SK-N-SH (cell line): ENCODE results near the gene PLEKHG3. TPM values are rescaled to one million over a fixed set of nuclear protein-coding genes. Genes with fewer than 3 reads are reported as not detected.

ENCODE experiments used
- CTCF ChIA-PET: fragments of 300-600, 350-600 bp; formaldehyde crosslinking; extraction: SDS; loops from one replicate; lab custom pipeline; 2021; lab: Yijun Ruan, JAX
- POLR2A ChIA-PET: fragments of 350-600 bp; sonication (Branson Sonifier 250); formaldehyde crosslinking; extraction: SDS; loops from one replicate; lab custom pipeline; 2020; ENCODE audit warnings: antibody characterized with exemption, inconsistent platforms; lab: Yijun Ruan, JAX
- DNase-seq: peaks from one replicate; pipeline ENCODE4 v3.0.0; 2012
- H2AFZ ChIP-seq: fragments of 200-600 bp; sonication (generic); 2 replicates; pipeline ENCODE4 v1.8.1; 2016; ENCODE audit warnings: antibody characterized with exemption, mild to moderate bottlenecking, low read depth
- H3F3A ChIP-seq: fragments of 200-600 bp; sonication (generic); replicated peaks from 2 replicates; pipeline ENCODE3; 2016; ENCODE audit warnings: antibody characterized with exemption, mild to moderate bottlenecking; ENCODE audit not compliant: insufficient read depth
- H3K27ac ChIP-seq, 2 experiments: fragments of 200-500 bp in 1 of 2; fragments of 200-600 bp in 1 of 2; sonication (Bioruptor generic) in 1 of 2; sonication (generic), shearing (Covaris generic) in 1 of 2; 2 replicates each; pipeline versions ENCODE4 v1.5.1 to v1.6.1; 2014 to 2016; ENCODE audit warnings: low read depth in 2 of 2, inconsistent platforms in 1 of 2, low read length in 1 of 2, mild to moderate bottlenecking in 1 of 2, mixed read lengths in 1 of 2
- H3K27me3 ChIP-seq: fragments of 200-600 bp; sonication (generic), shearing (Covaris generic); 2 replicates; pipeline ENCODE4 v1.6.1; 2016; ENCODE audit warnings: mixed run types; ENCODE audit not compliant: insufficient read depth
- H3K36me3 ChIP-seq, 2 experiments: fragments of 200-500 bp in 1 of 2; fragments of 200-600 bp in 1 of 2; sonication (Bioruptor generic) in 1 of 2; sonication (generic) in 1 of 2; replicated peaks in 1 of 2; 2 replicates each; pipeline versions ENCODE3 to v1.5.1; 2014 to 2016; ENCODE audit warnings: low read length in 1 of 2, mild to moderate bottlenecking in 1 of 2; ENCODE audit not compliant: insufficient read depth in 2 of 2, control insufficient read depth in 1 of 2
- H3K4me1 ChIP-seq, 2 experiments: fragments of 200-500 bp in 1 of 2; fragments of 200-600 bp in 1 of 2; sonication (Bioruptor generic) in 1 of 2; sonication (generic), shearing (Covaris generic) in 1 of 2; 2 replicates each; pipeline versions ENCODE4 v1.5.1 to v1.6.1; 2014 to 2016; ENCODE audit warnings: low read depth in 1 of 2, low read length in 1 of 2, mixed run types in 1 of 2; ENCODE audit not compliant: insufficient read depth in 2 of 2, control insufficient read depth in 1 of 2
- H3K4me2 ChIP-seq: fragments of 200-600 bp; sonication (generic), shearing (Covaris generic); 2 replicates; pipeline ENCODE4 v1.6.1; 2017; ENCODE audit warnings: mixed run types
- H3K4me3 ChIP-seq, 2 experiments: fragments of 200-500 bp in 1 of 2; fragments of 200-600 bp in 1 of 2; sonication (Bioruptor generic) in 1 of 2; sonication (generic), shearing (Covaris generic) in 1 of 2; 2 replicates each; pipeline versions ENCODE4 v1.5.1 to v1.8.1; 2014 to 2016; ENCODE audit warnings: low read depth in 2 of 2, inconsistent platforms in 1 of 2, low read length in 1 of 2, mild to moderate bottlenecking in 1 of 2, mixed read lengths in 1 of 2, moderate library complexity in 1 of 2
- H3K79me2 ChIP-seq: fragments of 200-600 bp; sonication (generic); 2 replicates; pipeline ENCODE4 v1.8.1; 2017; ENCODE audit warnings: mild to moderate bottlenecking; ENCODE audit not compliant: insufficient read depth
- H3K9ac ChIP-seq: fragments of 200-600 bp; sonication (generic); 2 replicates; pipeline ENCODE4 v1.6.1; 2017; ENCODE audit warnings: mixed run types
- H3K9me2 ChIP-seq: fragments of 200-600 bp; sonication (generic); 2 replicates; pipeline ENCODE4 v1.6.1; 2017; ENCODE audit warnings: mixed run types
- H3K9me3 ChIP-seq: fragments of 200-600 bp; sonication (generic); 2 replicates; pipeline ENCODE4 v1.6.1; 2017; ENCODE audit warnings: mixed run types, mild to moderate bottlenecking, moderate library complexity
- H4K20me1 ChIP-seq: fragments of 200-600 bp; sonication (generic); 2 replicates; pipeline ENCODE4 v1.6.1; 2017; ENCODE audit warnings: mild to moderate bottlenecking, mixed run types; ENCODE audit not compliant: insufficient read depth
- CHD2 ChIP-seq: fragments of 150-350 bp; IDR thresholded peaks from 2 replicates; pipeline ENCODE4 v1.6.1; 2018; ENCODE audit warnings: low read length; ENCODE audit not compliant: partially characterized antibody
- EZH2phosphoT487 ChIP-seq: fragments of 200-600 bp; sonication (generic); IDR thresholded peaks from 2 replicates; pipeline ENCODE4 v1.6.1; 2017; ENCODE audit warnings: low read depth, mixed run types, mild to moderate bottlenecking, antibody characterized with exemption, moderate library complexity, borderline replicate concordance
- FOSL2 ChIP-seq: IDR thresholded peaks from 2 replicates; pipeline ENCODE4 v1.4.0; 2012; ENCODE audit warnings: low read depth, mild to moderate bottlenecking, moderate library complexity, borderline replicate concordance
- FOXJ3 ChIP-seq: sonication (generic); formaldehyde crosslinking; IDR thresholded peaks from 2 replicates; pipeline ENCODE4 v1.5.1; 2020; ENCODE audit warnings: mild to moderate bottlenecking, missing genetic modification reagents
- GABPA ChIP-seq: IDR thresholded peaks from 2 replicates; pipeline ENCODE4 v1.4.0; 2012; ENCODE audit warnings: low read depth, mild to moderate bottlenecking
- JUND ChIP-seq: IDR thresholded peaks from 2 replicates; pipeline ENCODE4 v1.4.0; 2012
- RAD21 ChIP-seq: IDR thresholded peaks from 2 replicates; pipeline ENCODE4 v1.6.1; 2012; ENCODE audit warnings: mild to moderate bottlenecking, low read length
- RCOR1 ChIP-seq: fragments of 150-350 bp; IDR thresholded peaks from 2 replicates; pipeline ENCODE4 v1.6.1; 2017; ENCODE audit warnings: antibody characterized with exemption, low read length
- RFX5 ChIP-seq: IDR thresholded peaks from 2 replicates; pipeline ENCODE4 v1.6.1; 2012; ENCODE audit warnings: mild to moderate bottlenecking, improper control_type of control experiment, low read length
- RXRA ChIP-seq: IDR thresholded peaks from 2 replicates; pipeline ENCODE4 v1.4.0; 2012; ENCODE audit warnings: low read depth, mild to moderate bottlenecking, borderline replicate concordance
- TAF1 ChIP-seq: IDR thresholded peaks from 2 replicates; pipeline ENCODE4 v1.6.1; 2012; ENCODE audit warnings: low read depth, mild to moderate bottlenecking, low read length, moderate library complexity, borderline replicate concordance
- TEAD4 ChIP-seq: IDR thresholded peaks from 2 replicates; pipeline ENCODE4 v1.4.0; 2012; ENCODE audit warnings: mild to moderate bottlenecking, borderline replicate concordance; ENCODE audit not compliant: insufficient read depth
- YY1 ChIP-seq: IDR thresholded peaks from 2 replicates; pipeline ENCODE4 v1.4.0; 2012; ENCODE audit warnings: low read depth, mild to moderate bottlenecking
- WGBS: methylation state at CpG from one replicate; pipeline ENCODE4 v1.1.6; 2017; ENCODE audit warnings: low lambda C conversion rate; 5-methylcytosine and 5-hydroxymethylcytosine counted together
- polyA plus RNA-seq, 3 experiments: library from polyadenylated mRNA; depleted of rRNA; stranded (reverse); fragments of >200 nt; gene quantifications; 2 replicates each; pipeline ENCODE4 v1.2.3, GENCODE V29; 2012
- TF ChIP-seq, protein P1 (sequence below): IDR thresholded peaks from 2 replicates; pipeline ENCODE4; 2012
- TF ChIP-seq, protein P2 (sequence below): fragments of 150-350 bp; IDR thresholded peaks from 2 replicates; pipeline ENCODE4 v1.6.1; 2016; ENCODE audit warnings: mild to moderate bottlenecking, low read depth, low read length
- TF ChIP-seq, protein P3 (sequence below): IDR thresholded peaks from 2 replicates; pipeline ENCODE4 v1.4.0; 2012; ENCODE audit warnings: low read depth
- TF ChIP-seq, protein P4 (sequence below): fragments of 200-600 bp; sonication (generic); IDR thresholded peaks from 2 replicates; pipeline ENCODE4 v1.6.1; 2017; ENCODE audit warnings: antibody characterized with exemption, mild to moderate bottlenecking, moderate library complexity
- TF ChIP-seq, protein P5 (sequence below): fragments of 150-350 bp; IDR thresholded peaks from 2 replicates; pipeline ENCODE4 v1.6.1; 2017; ENCODE audit warnings: antibody characterized with exemption, low read length, low read depth, borderline replicate concordance

PLEKHG3 gene
- polyA plus RNA-seq, 1 of the 3 experiments (the other 2 are of a cell fraction), result 5.1 TPM

DNA sequence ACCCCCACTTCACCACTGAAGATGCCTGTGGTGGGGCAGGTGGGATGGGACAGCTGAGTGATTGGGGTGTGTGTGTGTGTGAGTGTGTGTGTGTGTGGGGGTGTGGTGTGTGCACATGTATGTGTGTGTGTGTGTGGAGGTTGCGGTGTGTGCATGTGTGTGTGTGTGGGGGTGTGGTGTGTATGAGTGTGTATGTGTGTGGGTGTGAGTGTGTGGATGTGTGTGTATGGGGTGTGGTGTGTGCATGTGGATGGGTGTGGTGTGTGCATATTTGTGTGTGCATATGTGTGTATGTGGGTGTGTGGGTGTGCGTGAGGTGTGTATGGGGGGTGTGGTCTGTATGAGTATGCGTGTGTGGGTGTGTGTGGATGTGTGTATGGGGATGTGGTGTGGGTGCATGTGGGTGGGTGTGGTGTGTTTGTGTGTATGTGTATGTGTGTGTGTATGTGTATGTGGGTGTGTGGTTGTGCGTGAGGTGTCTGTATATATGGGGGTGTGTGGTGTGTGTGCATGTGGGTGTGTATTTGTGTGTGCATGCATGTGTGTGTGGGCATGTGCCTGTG is 61.6 kb downstream of the PLEKHG3 start:
- Histone ChIP-seq H3K9me3 (no peaks in the 10 kb centered on the region), H3K4me3 (no peak overlapping the region), H3K4me1 (peaks cover 23 to 46% of the 10 kb centered on the region in 2 experiments), H2AFZ (no peak overlapping the region), H3K9ac (no peak overlapping the region), H3K79me2 (no peaks in the 10 kb centered on the region), H3K36me3 (no peaks in the 10 kb centered on the region), H4K20me1 (no peaks in the 10 kb centered on the region), H3K27me3 (no peaks in the 10 kb centered on the region), H3F3A (no peaks in the 10 kb centered on the region), H3K4me2 (no peak overlapping the region), H3K9me2 (no peaks in the 10 kb centered on the region), H3K27ac (no peak overlapping the region)
- CTCF ChIA-PET, result interaction anchor here (1.0 to 2.8 kb wide), 23 partner anchors 9 to 422 kb away, joined by 3 to 71 read pairs (median 10); partner anchors contain the start of genes CHURC1, HSPA2 and PLEKHG3
- 98% methylated on average over 4 of the region's 4 CpGs for WGBS
- POLR2A ChIA-PET, result interaction anchor here (1.1 kb wide), 1 partner anchor 225 kb away, joined by 3 read pairs; the partner anchor contains the start of gene HSPA2
- TF ChIP-seq, protein P1, sequence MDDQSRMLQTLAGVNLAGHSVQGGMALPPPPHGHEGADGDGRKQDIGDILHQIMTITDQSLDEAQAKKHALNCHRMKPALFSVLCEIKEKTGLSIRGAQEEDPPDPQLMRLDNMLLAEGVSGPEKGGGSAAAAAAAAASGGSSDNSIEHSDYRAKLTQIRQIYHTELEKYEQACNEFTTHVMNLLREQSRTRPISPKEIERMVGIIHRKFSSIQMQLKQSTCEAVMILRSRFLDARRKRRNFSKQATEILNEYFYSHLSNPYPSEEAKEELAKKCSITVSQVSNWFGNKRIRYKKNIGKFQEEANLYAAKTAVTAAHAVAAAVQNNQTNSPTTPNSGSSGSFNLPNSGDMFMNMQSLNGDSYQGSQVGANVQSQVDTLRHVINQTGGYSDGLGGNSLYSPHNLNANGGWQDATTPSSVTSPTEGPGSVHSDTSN, result no peak
- TF ChIP-seq JUND (no peak), FOXJ3 (CRISPR knock-in tag) (no peak), CHD2 (no peak), FOSL2 (no peak)
- TF ChIP-seq, protein P2, sequence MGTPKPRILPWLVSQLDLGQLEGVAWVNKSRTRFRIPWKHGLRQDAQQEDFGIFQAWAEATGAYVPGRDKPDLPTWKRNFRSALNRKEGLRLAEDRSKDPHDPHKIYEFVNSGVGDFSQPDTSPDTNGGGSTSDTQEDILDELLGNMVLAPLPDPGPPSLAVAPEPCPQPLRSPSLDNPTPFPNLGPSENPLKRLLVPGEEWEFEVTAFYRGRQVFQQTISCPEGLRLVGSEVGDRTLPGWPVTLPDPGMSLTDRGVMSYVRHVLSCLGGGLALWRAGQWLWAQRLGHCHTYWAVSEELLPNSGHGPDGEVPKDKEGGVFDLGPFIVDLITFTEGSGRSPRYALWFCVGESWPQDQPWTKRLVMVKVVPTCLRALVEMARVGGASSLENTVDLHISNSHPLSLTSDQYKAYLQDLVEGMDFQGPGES, result no peak
- DNase-seq, result no peak

DNA sequence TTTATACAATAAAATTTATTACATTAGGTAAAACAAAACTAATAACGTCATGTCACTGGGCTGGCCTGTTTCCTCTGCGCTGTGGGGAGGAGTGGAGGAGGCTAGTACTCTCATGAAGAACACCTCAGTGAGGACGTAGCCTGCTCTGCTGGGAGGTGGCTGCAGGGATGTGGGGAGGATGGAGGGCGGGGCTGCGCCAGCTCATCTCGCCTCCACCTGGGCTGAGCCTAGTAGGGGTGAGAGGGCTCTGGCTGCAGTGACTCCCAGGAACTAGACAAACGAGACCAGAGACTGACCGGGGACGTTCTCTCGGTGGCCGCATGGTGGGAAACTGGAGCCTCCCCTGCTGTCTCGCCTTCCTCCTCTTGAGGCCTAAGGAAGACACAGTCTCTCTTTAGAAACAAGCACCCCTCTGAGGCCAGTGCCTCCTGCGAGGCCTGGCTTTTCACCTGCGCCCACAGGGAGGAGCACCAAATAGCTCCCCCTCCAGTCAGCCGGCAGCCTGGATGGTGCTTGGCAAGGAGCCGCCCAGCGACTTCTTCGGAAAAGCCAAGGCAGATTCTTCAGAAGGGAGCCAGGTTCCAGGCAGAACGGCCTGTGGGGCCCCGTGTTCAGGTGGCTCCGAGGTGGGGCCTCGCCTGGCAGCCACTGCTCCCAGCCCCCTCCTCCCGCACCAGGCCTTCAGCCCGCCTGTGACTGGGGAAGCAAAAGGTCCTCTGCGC is 62.4 kb downstream of the PLEKHG3 start:
- Histone ChIP-seq H3K9me3 (no peaks in the 10 kb centered on the region), H3K36me3 (no peaks in the 10 kb centered on the region), H4K20me1 (no peaks in the 10 kb centered on the region), H3K4me1 (peaks cover 16 to 39% of the 10 kb centered on the region in 2 experiments), H3K27ac (no peak overlapping the region), H3K4me3 (no peak overlapping the region), H3K4me2 (no peak overlapping the region), H3F3A (no peaks in the 10 kb centered on the region), H2AFZ (no peak overlapping the region), H3K79me2 (no peaks in the 10 kb centered on the region), H3K9ac (no peak overlapping the region), H3K27me3 (no peaks in the 10 kb centered on the region), H3K9me2 (no peaks in the 10 kb centered on the region)
- no peak for DNase-seq
- 90% methylated on average over 19 of the region's 25 CpGs for WGBS
- ChIA-PET POLR2A (no interaction called here), CTCF (interaction anchor here (1.4 to 2.5 kb wide), 2 partner anchors 33 to 95 kb away, joined by 5 to 71 read pairs; no protein-coding TSS in a partner anchor)
- TF ChIP-seq RAD21, result no peak
- TF ChIP-seq RCOR1, result no peak
- no peak for TF ChIP-seq TEAD4
- TF ChIP-seq, protein P3, sequence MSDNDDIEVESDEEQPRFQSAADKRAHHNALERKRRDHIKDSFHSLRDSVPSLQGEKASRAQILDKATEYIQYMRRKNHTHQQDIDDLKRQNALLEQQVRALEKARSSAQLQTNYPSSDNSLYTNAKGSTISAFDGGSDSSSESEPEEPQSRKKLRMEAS, result no peak
- TF ChIP-seq RFX5, result no peak
- TF ChIP-seq TAF1, result no peak
- TF ChIP-seq, protein P4, sequence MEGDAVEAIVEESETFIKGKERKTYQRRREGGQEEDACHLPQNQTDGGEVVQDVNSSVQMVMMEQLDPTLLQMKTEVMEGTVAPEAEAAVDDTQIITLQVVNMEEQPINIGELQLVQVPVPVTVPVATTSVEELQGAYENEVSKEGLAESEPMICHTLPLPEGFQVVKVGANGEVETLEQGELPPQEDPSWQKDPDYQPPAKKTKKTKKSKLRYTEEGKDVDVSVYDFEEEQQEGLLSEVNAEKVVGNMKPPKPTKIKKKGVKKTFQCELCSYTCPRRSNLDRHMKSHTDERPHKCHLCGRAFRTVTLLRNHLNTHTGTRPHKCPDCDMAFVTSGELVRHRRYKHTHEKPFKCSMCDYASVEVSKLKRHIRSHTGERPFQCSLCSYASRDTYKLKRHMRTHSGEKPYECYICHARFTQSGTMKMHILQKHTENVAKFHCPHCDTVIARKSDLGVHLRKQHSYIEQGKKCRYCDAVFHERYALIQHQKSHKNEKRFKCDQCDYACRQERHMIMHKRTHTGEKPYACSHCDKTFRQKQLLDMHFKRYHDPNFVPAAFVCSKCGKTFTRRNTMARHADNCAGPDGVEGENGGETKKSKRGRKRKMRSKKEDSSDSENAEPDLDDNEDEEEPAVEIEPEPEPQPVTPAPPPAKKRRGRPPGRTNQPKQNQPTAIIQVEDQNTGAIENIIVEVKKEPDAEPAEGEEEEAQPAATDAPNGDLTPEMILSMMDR, result no peak
- TF ChIP-seq FOXJ3 (CRISPR knock-in tag), result no peak
- TF ChIP-seq, protein P1, result no peak
- TF ChIP-seq CHD2, result no peak
- TF ChIP-seq YY1, result no peak
- no peak for TF ChIP-seq GABPA
- TF ChIP-seq EZH2phosphoT487, result no peak
- TF ChIP-seq, protein P5, sequence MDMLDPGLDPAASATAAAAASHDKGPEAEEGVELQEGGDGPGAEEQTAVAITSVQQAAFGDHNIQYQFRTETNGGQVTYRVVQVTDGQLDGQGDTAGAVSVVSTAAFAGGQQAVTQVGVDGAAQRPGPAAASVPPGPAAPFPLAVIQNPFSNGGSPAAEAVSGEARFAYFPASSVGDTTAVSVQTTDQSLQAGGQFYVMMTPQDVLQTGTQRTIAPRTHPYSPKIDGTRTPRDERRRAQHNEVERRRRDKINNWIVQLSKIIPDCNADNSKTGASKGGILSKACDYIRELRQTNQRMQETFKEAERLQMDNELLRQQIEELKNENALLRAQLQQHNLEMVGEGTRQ, result no peak
- TF ChIP-seq RXRA, result no peak
- TF ChIP-seq FOSL2, result no peak
